Measurements from ENCODE around the gene NRIP1.

The NRIP1 gene

DNA sequence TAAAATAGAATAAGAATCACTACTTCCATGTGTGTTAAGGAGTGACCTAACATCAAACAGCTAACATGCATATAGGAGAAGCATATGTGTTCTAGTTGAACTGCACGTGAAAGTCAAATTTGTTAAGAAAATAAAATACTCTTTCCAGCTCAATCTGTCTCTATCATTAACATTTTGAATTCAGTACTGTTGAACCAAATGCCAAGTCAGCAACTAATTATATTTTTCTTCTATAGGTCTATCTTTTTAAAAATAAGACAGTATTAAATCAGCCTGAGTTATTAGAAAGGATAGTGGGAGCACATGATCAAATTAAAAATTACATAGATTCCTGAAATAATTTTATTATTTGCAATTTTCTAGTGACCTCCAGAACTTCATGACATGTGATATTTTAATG lies 141.8 kb downstream of the NRIP1 start:
- no peak for DNase-seq (ENCODE audit: low read depth in 2 of 2)

DNA sequence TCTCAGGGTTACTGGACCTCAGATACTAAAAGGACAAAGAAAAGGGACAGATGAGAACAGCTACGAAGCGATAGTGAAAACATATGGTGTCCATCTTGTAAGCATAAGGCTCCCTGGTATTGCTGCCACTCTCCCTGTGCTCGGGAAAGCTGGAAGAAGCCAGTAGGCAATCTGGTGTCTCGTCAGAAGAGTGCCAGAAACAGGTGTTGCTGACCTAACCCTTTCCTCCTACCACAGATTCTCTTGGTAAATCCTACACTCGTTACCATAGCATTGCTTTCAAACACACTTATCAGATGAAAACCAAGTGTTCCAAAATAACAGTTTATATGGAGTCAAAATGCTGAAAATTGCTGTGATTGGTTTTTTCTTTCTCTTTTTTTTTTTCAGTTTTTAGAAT lies 146.3 kb downstream of the NRIP1 start:
- DNase-seq (ENCODE audit: low read depth in 2 of 2), result no peak

DNA sequence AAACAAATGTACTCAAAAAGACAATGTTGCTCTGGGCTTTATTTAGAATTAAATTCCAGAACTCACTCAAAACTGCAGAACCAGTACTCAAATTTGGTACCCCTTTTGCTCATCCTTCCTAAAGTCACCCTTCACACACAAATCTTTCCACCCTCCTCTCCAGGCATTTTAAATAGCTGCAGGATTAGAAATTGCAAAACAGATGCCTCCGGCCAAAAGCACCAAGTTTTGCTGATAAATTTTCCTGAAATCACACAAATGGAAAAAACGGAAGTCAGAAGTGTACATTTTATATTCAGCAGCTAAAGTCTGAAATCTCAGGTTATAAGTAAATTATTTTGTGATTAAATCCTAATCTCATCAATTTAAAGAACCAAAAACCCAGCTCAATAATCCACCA lies 147.0 kb downstream of the NRIP1 start:
- DNase-seq (ENCODE audit: low read depth in 2 of 2), result no peak

DNA sequence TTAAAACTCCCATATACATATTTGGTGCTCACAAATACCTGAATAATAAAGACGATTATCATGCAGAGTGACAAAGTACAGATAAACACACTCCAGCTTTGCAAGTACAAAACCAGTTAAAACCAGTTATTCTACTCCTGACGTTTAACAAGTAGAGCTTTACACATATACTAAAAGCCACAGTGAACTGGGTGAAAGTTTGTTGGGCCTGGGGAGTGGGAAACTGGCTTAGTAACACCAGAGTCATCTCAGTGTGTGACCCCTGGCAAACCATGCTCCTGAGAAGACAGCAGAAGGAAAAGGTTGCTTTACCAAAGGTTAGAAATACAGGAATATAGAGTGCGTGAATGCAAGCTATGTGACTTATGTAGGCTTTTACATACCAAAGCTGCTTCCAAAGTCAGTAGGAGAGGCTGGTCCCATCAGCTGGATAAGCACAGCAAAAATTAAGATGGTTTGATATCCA lies 148.1 kb downstream of the NRIP1 start:
- DNase-seq (ENCODE audit: low read depth in 2 of 2), result no peak

DNA sequence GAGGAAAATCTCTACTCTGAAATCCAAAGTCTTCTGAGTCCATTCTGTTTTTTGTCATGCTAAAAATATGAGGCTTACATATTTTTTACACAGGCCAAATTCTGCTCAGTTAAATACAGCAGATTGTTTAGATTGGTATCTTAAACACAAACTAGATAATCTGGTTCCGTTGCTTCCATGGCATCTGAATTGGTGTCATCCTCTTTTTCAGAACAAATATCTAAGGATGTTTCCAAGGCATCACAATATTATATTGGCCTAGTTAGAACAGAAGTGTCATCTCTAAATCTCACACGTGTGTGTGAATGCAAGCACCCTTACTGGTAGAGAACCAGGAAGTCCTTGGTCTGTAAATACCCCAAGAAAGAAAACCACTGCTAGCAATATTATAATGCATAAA lies 151.2 kb downstream of the NRIP1 start:
- DNase-seq (ENCODE audit: low read depth in 2 of 2), result no peak

DNA sequence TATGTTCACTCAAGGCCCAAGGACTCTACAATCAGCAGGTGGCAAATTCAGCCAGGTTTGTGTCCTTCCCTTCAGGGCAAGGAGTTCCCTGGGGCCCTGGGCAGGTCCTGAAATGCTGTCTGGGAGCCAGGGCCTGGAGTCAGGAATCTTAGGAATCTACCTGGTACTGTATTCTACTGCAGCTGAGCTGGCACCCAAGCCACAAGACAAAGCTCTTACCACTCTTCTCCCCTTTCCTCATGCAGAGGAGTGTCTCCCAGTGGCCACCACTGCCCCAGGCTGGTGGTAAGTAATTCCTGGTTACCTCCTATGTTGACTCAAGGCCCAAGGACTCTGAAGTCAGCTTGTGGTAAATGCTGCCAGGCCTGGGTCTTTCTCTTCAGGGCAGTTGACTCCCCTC lies 153.4 kb downstream of the NRIP1 start:
- DNase-seq (ENCODE audit: low read depth in 2 of 2), result no peak

Data from fibroblast of skin of left quadriceps (primary cell).